ENCODE data around the gene ZCCHC10.

Gene ZCCHC10

DNA sequence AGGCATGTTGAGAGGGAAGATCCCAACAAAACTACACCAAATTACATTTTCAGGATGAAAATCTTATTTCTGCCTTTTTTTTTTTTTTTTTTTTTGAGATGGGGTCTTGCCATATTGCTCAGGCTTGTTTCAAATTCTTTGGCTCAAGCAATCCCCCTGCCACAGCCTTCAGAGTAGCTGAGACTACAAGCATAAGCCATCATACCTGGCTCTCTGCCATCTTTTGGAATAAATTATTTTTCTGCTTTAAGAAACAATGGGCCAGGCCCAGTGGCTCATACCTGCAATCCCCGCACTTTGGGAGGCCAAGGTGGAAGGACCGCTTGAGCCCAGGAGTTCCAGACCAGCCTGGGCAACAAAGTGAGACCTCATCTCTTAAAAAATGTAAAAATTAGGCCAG lies 77.2 kb downstream of the ZCCHC10 start:
- Histone ChIP-seq H3K79me2 (ENCODE audit: low read length) (peaks cover 98% of the 10 kb centered on the region), H3F3A (ENCODE audit: insufficient read depth, low read length) (no peaks in the 10 kb centered on the region), H3K27ac (ENCODE audit: low read length) (no peak overlapping the region), H3K4me3 (ENCODE audit: low read length) (no peak overlapping the region), H2AFZ (ENCODE audit: low read length) (no peak overlapping the region), H3K9me2 (replicated peaks; ENCODE audit: insufficient read depth, low read length) (no peaks in the 10 kb centered on the region), H4K20me1 (ENCODE audit: insufficient read depth, low read length) (no peaks in the 10 kb centered on the region), H3K4me2 (ENCODE audit: low read depth, low read length) (no peak overlapping the region), H3K36me3 (replicated peaks; ENCODE audit: insufficient read depth, low read length) (no peaks in the 10 kb centered on the region), H3K4me1 (ENCODE audit: low read length) (no peaks in the 10 kb centered on the region), H3K9ac (ENCODE audit: low read length) (no peak overlapping the region), H3K9me3 (replicated peaks; ENCODE audit: insufficient read depth, low read length) (no peaks in the 10 kb centered on the region), H3K27me3 (replicated peaks; ENCODE audit: insufficient read depth, low read length) (no peaks in the 10 kb centered on the region)
- DNase-seq, result no peak
- TF ChIP-seq EZH2phosphoT487 (IDR thresholded peaks at IDR 0.05; ENCODE audit: low read length) (no peak), EZH2 (optimal IDR thresholded peaks at IDR 0.05; ENCODE audit: low read depth, low read length) (no peak)
- TF ChIP-seq, protein P1, sequence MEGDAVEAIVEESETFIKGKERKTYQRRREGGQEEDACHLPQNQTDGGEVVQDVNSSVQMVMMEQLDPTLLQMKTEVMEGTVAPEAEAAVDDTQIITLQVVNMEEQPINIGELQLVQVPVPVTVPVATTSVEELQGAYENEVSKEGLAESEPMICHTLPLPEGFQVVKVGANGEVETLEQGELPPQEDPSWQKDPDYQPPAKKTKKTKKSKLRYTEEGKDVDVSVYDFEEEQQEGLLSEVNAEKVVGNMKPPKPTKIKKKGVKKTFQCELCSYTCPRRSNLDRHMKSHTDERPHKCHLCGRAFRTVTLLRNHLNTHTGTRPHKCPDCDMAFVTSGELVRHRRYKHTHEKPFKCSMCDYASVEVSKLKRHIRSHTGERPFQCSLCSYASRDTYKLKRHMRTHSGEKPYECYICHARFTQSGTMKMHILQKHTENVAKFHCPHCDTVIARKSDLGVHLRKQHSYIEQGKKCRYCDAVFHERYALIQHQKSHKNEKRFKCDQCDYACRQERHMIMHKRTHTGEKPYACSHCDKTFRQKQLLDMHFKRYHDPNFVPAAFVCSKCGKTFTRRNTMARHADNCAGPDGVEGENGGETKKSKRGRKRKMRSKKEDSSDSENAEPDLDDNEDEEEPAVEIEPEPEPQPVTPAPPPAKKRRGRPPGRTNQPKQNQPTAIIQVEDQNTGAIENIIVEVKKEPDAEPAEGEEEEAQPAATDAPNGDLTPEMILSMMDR (IDR thresholded peaks at IDR 0.05; ENCODE audit: low read length), result no peak

DNA sequence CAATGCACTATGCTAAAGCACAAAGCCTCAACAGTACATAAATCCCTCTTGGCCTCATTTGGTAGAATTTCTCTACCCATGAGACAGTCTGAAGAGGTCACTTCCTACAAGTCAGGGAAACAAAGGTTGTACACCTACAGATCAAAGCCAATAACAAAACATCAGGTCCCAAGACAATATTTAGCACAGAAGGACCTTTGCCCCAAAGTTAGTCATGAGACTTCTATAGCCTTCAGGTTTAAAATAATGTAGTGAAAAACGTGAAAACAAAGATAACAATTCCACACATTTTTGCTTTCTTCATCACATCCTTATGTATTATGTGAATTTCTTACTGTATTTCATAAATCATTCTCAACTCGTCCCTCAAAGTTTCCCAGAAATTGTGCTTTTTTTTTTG lies 78.7 kb downstream of the ZCCHC10 start:
- H3K9me3 ChIP-seq (replicated peaks; ENCODE audit: insufficient read depth, low read length), result no peaks in the 10 kb centered on the region
- no peaks in the 10 kb centered on the region; the same call in 1 of the 2 replicates for H4K20me1 ChIP-seq (ENCODE audit: insufficient read depth, low read length)
- no peak overlapping the region for H3K4me2 ChIP-seq (ENCODE audit: low read depth, low read length)
- TF ChIP-seq, protein P1 (IDR thresholded peaks at IDR 0.05; ENCODE audit: low read length), result no peak
- TF ChIP-seq EZH2phosphoT487 (IDR thresholded peaks at IDR 0.05; ENCODE audit: low read length), result no peak
- TF ChIP-seq EZH2 (optimal IDR thresholded peaks at IDR 0.05; ENCODE audit: low read depth, low read length), result no peak
- H3K4me3 ChIP-seq (ENCODE audit: low read length), result no peak overlapping the region
- no peak for DNase-seq
- H3K79me2 ChIP-seq (ENCODE audit: low read length), result peaks cover 97% of the 10 kb centered on the region
- no peaks in the 10 kb centered on the region for H3K9me2 ChIP-seq (replicated peaks; ENCODE audit: insufficient read depth, low read length)
- no peaks in the 10 kb centered on the region for H3K36me3 ChIP-seq (replicated peaks; ENCODE audit: insufficient read depth, low read length)
- no peaks in the 10 kb centered on the region for H3F3A ChIP-seq (ENCODE audit: insufficient read depth, low read length)
- H3K9ac ChIP-seq (ENCODE audit: low read length), result no peak overlapping the region
- H2AFZ ChIP-seq (ENCODE audit: low read length), result no peak overlapping the region
- H3K27ac ChIP-seq (ENCODE audit: low read length), result no peak overlapping the region
- H3K27me3 ChIP-seq (replicated peaks; ENCODE audit: insufficient read depth, low read length), result no peaks in the 10 kb centered on the region
- no peaks in the 10 kb centered on the region for H3K4me1 ChIP-seq (ENCODE audit: low read length)

Measured in MM.1S (cell line).